HEK293 (cell line): ENCODE data around the gene RPL4.

Source experiments
- CTCF ChIP-seq: fragments of 450-650 bp; formaldehyde crosslinking; IDR thresholded peaks from 2 replicates; pipeline ENCODE4 v1.5.1; 2016; ENCODE audit warnings: missing biosample characterization, missing genetic modification characterization
- YY1 ChIP-seq: fragments of 450-650 bp; formaldehyde crosslinking; IDR thresholded peaks from 2 replicates; pipeline ENCODE4 v1.5.1; 2018; ENCODE audit warnings: missing biosample characterization, missing genetic modification characterization
- ZBTB8A ChIP-seq: fragments of 450-650 bp; formaldehyde crosslinking; IDR thresholded peaks from 2 replicates; pipeline ENCODE4 v1.5.1; 2016; ENCODE audit warnings: missing biosample characterization, missing genetic modification characterization
- ZNF140 ChIP-seq: fragments of 450-650 bp; formaldehyde crosslinking; IDR thresholded peaks from 2 replicates; pipeline ENCODE4 v1.5.1; 2016; ENCODE audit warnings: missing biosample characterization, missing genetic modification characterization
- ZNF704 ChIP-seq: fragments of 450-650 bp; formaldehyde crosslinking; IDR thresholded peaks from 2 replicates; pipeline ENCODE4 v1.5.1; 2016; ENCODE audit warnings: missing biosample characterization, missing genetic modification characterization

- TF ChIP-seq ZNF704 (tag by site-specific recombination) (no peak), CTCF (tag by site-specific recombination) (no peak), ZBTB8A (no peak), YY1 (no peak), ZNF140 (tag by site-specific recombination) (no peak)
Measured at GRCh38 chr15:66515901-66516322, 11.3 kb upstream of the RPL4 start.
